K562 (cell line): ENCODE results near the gene DYNLT2. TPM values are rescaled to one million over a fixed set of nuclear protein-coding genes. Genes with fewer than 3 reads are reported as not detected.

Experiments
- CCAR2 ChIP-seq: fragments of 200-400 bp; formaldehyde crosslinking; IDR thresholded peaks from 2 replicates; pipeline ENCODE4 v1.6.1; 2017; ENCODE audit warnings: mild to moderate bottlenecking, low read depth, low read length
- CEBPG ChIP-seq, 3 experiments: fragments of 200-800 bp in 1 of 3; sonication (Bioruptor generic) in 1 of 3; sonication (generic) in 1 of 3; formaldehyde crosslinking in 1 of 3; IDR thresholded peaks in 2 of 3; conservative IDR thresholded peaks in 1 of 3; 2 replicates each; pipeline versions ENCODE4 v1.6.1 to v1.8.0; 2016 to 2022; ENCODE audit warnings: missing compliant biosample characterization in 2 of 3, missing genetic modification characterization in 2 of 3, mild to moderate bottlenecking in 1 of 3, missing genetic modification reagents in 1 of 3
- ESRRA ChIP-seq: fragments of 450-650 bp; IDR thresholded peaks from 2 replicates; pipeline ENCODE4 v1.6.1; 2014; ENCODE audit warnings: low read depth, mild to moderate bottlenecking, moderate library complexity, borderline replicate concordance
- ETV5 ChIP-seq: sonication (generic); formaldehyde crosslinking; IDR thresholded peaks from 2 replicates; pipeline ENCODE4 v1.4.0; 2020; ENCODE audit warnings: low read depth, mild to moderate bottlenecking, missing genetic modification reagents
- LCOR ChIP-seq: sonication (generic); formaldehyde crosslinking; IDR thresholded peaks from 2 replicates; pipeline ENCODE4 v1.8.0; 2022; ENCODE audit warnings: mild to moderate bottlenecking, missing genetic modification reagents
- NCOA2 ChIP-seq, 2 experiments: fragments of 450-650 bp; IDR thresholded peaks; 2 replicates each; pipeline ENCODE4 v1.6.1; 2018; ENCODE audit warnings: mild to moderate bottlenecking in 2 of 2, moderate library complexity in 1 of 2; ENCODE audit not compliant: partially characterized antibody in 2 of 2
- NR2C1 ChIP-seq, 2 experiments: fragments of 450-650 bp; IDR thresholded peaks; 2 replicates each; pipeline ENCODE4 v1.6.1; 2017; ENCODE audit warnings: mild to moderate bottlenecking in 2 of 2, antibody characterized with exemption in 1 of 2, inconsistent platforms in 1 of 2, missing compliant biosample characterization in 1 of 2, missing genetic modification characterization in 1 of 2
- RAD51 ChIP-seq: fragments of 450-650 bp; IDR thresholded peaks from 2 replicates; pipeline ENCODE4 v1.7.1; 2016; ENCODE audit warnings: low read depth, mild to moderate bottlenecking, borderline replicate concordance
- SMAD2 ChIP-seq: fragments of 150-350 bp; IDR thresholded peaks from 2 replicates; pipeline ENCODE4 v1.6.1; 2014; ENCODE audit warnings: low read depth, mild to moderate bottlenecking, low read length
- STAT6 ChIP-seq: sonication (generic); formaldehyde crosslinking; IDR thresholded peaks from 2 replicates; pipeline ENCODE4 v1.8.1; 2023; ENCODE audit warnings: mild to moderate bottlenecking, missing genetic modification reagents
- XRCC3 ChIP-seq: fragments of 450-650 bp; IDR thresholded peaks from 2 replicates; pipeline ENCODE4 v1.6.1; 2017; ENCODE audit warnings: mild to moderate bottlenecking, moderate library complexity
- ZNF174 ChIP-seq: fragments of 250-450 bp; sonication (Bioruptor Pico); IDR thresholded peaks from 2 replicates; pipeline ENCODE4 v1.4.0; 2020; ENCODE audit warnings: mild to moderate bottlenecking
- ZNF282 ChIP-seq: sonication (generic); formaldehyde crosslinking; IDR thresholded peaks from 2 replicates; pipeline ENCODE4 v1.8.1; 2023; ENCODE audit warnings: missing genetic modification reagents
- ZNF318 ChIP-seq, 2 experiments: fragments of 450-650 bp; IDR thresholded peaks; 2 replicates each; pipeline ENCODE4 v1.6.1; 2016; ENCODE audit warnings: mild to moderate bottlenecking in 2 of 2, borderline replicate concordance in 1 of 2, low read depth in 1 of 2, moderate library complexity in 1 of 2
- ZNF436 ChIP-seq: fragments of 250-450, 450-650 bp; sonication (Bioruptor Pico); formaldehyde crosslinking; IDR thresholded peaks from 2 replicates; pipeline ENCODE4 v1.7.0; 2020; ENCODE audit warnings: mild to moderate bottlenecking
- polyA plus RNA-seq, 8 experiments: library from polyadenylated mRNA; depleted of rRNA in 4 of 8; stranded (reverse) in 5 of 8; unstranded in 3 of 8; fragments of >200 nt; fragmentation: Nextera tagmentation in 2 of 8; fragmentation: Illumina TruSeq in 1 of 8; extraction: Ambion mirVana in 2 of 8; extraction: Trizol in 1 of 8; gene quantifications; 2 replicates each; pipeline versions ENCODE4 v1.2.1 to v1.2.3, GENCODE V29; 2011 to 2014; ENCODE audit warnings: inconsistent platforms in 1 of 8, missing spikeins in 1 of 8
- total RNA-seq, 7 experiments: library from RNA; depleted of rRNA in 6 of 7; stranded (reverse); fragments of >200 nt in 6 of 7; fragmentation: Illumina TruSeq in 2 of 7; extraction: Trizol in 2 of 7; gene quantifications; 2 replicates each; pipeline versions ENCODE4 v1.2.1 to v1.2.3, GENCODE V29; 2011 to 2021; ENCODE audit warnings: low replicate concordance in 1 of 7

Gene DYNLT2
- total and polyA plus RNA-seq, 9 of the 15 experiments (the other 6 are each of a cell fraction or from before 2014, with no cell fraction given): 2.0 to 12.8 (median 6.3) TPM

DNA sequence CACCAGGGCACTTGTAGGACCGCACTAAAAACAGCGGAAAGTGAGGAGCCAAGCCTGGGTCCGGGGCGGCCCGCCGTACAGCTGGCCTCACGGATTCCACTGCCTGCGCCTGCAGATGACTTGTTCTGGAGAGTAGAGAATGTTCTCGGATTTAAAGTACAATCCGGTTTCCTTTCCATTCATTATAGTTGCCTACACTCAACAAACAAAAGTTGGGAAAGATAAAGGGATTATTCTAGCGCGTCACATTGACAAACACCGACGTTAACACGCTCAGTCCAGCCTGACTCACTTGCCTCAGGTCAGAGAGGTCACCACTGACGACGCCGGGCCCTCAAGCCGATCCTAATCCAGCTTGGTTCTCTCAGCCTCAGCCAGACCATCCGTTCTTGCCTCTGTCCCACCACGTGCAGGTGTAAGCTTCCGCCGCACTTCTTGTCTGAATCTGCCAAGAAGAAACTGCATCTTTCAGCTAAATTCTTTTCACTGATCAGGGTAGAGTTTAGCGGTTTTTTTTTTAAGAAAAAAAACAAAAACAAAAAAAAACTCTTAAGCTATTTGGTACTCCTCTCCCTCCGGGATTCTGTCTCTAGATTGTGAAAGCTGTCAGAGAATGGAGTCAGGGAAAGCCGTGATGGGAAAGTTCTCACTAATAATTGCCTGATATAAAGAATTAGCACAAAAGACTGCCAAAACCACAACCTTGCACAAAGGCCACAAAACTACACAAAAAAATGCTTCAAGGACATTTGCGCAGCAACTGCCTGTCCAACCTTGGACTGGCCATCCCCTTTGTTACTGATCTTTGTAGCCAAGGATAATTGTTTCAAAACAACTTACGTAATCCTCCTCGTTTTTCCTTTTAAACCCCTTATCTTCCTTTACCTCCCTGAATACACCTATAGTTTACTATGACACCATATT is 26.0 kb downstream of the DYNLT2 start (continued):
- no peak for TF ChIP-seq ZNF318 (IDR thresholded peaks at IDR 0.05; ENCODE audit: borderline replicate concordance in 1 of 2, low read depth in 1 of 2)
- TF ChIP-seq RAD51: no peak; the same call in 1 of the 2 replicates
- no peak for TF ChIP-seq XRCC3
- no peak for TF ChIP-seq ZNF174
- no peak for TF ChIP-seq ZNF282 (CRISPR knock-in tag)
- TF ChIP-seq NCOA2 (IDR thresholded peaks at IDR 0.05; ENCODE audit: partially characterized antibody in 2 of 2): no peak
- TF ChIP-seq CCAR2: no peak
- TF ChIP-seq SMAD2: no peak
- TF ChIP-seq ETV5 (CRISPR knock-in tag): no peak
- TF ChIP-seq NR2C1 (IDR thresholded peaks at IDR 0.05): peak; percentile 49; the same call in 1 of the 2 replicates
- peak; percentile 75; the same call in 1 of the 2 replicates for TF ChIP-seq NR2C1 (tag; IDR thresholded peaks at IDR 0.05)
- TF ChIP-seq ZNF436 (CRISPR knock-in tag): no peak
- no peak for TF ChIP-seq LCOR (CRISPR knock-in tag)
- no peak for TF ChIP-seq CEBPG (CRISPR knock-in tag; IDR thresholded peaks at IDR 0.05)
- TF ChIP-seq CEBPG (tag; conservative IDR thresholded peaks at IDR 0.05 in 1 of 2, IDR thresholded peaks at IDR 0.05 in 1 of 2): no peak
- TF ChIP-seq ESRRA: peak; percentile 58
- TF ChIP-seq STAT6: no peak
